Caco-2 (cell line): ENCODE data around the gene ITGB4. TPM values are rescaled to one million over a fixed set of nuclear protein-coding genes. Genes with fewer than 3 reads are reported as not detected.

ENCODE experiments used
- BruUV-seq: library from RNA; stranded (reverse); fragments of 400-500 nt; replicated peaks from 2 replicates; lab custom pipeline; 2021; lab: Mats Ljungman, UMichigan
- CTCF ChIA-PET: fragments of 300-600 bp; sonication (Branson Sonifier 250); formaldehyde crosslinking; loops from one replicate; lab custom pipeline; 2022; ENCODE audit warnings: antibody characterized with exemption; lab: Charles Lee
- POLR2A ChIA-PET: fragments of 300-600 bp; sonication (Branson Sonifier 250); formaldehyde crosslinking; loops from one replicate; lab custom pipeline; 2022; ENCODE audit warnings: antibody characterized with exemption; lab: Charles Lee
- DNase-seq, 2 experiments: peaks; one replicate each; pipeline versions ENCODE4 v3.0.0 to v3.0.0-alpha.2; 2020 to 2022
- H3K27me3 ChIP-seq: replicated peaks from 2 replicates; pipeline ENCODE4 v1.6.0; 2011; ENCODE audit warnings: low read length; ENCODE audit not compliant: control insufficient read depth, insufficient read depth
- H3K36me3 ChIP-seq: 2 replicates; pipeline ENCODE4 v1.5.1; 2011; ENCODE audit warnings: low read length; ENCODE audit not compliant: control insufficient read depth, insufficient read depth
- H3K4me1 ChIP-seq: fragments of 250-450 bp; sonication (Bioruptor Pico); 2 replicates; pipeline ENCODE4 v1.5.1; 2020; ENCODE audit warnings: mild to moderate bottlenecking
- H3K4me3 ChIP-seq: 2 replicates; pipeline ENCODE4 v1.5.1; 2011; ENCODE audit warnings: low read depth, mild to moderate bottlenecking, control low read depth, low read length
- H3K9me3 ChIP-seq: fragments of 250-450 bp; sonication (Bioruptor Pico); 2 replicates; pipeline ENCODE4 v1.5.1; 2020; ENCODE audit warnings: mild to moderate bottlenecking, moderate library complexity
- H3K27ac Mint-ChIP-seq: one replicate; pipeline ENCODE4 v1.8.0; 2022; ENCODE audit warnings: mixed read lengths; ENCODE audit not compliant: unreplicated experiment
- H3K27me3 Mint-ChIP-seq: one replicate; pipeline ENCODE4 v1.8.0; 2022; ENCODE audit warnings: mixed read lengths; ENCODE audit not compliant: insufficient read depth, unreplicated experiment
- H3K36me3 Mint-ChIP-seq: one replicate; pipeline ENCODE4 v1.8.0; 2022; ENCODE audit warnings: mild to moderate bottlenecking, mixed read lengths; ENCODE audit not compliant: insufficient read depth, unreplicated experiment
- H3K4me1 Mint-ChIP-seq: one replicate; pipeline ENCODE4 v1.8.0; 2022; ENCODE audit warnings: low read depth, mixed read lengths; ENCODE audit not compliant: unreplicated experiment
- H3K4me3 Mint-ChIP-seq: one replicate; pipeline ENCODE4 v1.8.0; 2022; ENCODE audit warnings: mild to moderate bottlenecking, moderate library complexity, mixed read lengths; ENCODE audit not compliant: unreplicated experiment
- H3K9me3 Mint-ChIP-seq: one replicate; pipeline ENCODE4 v1.8.0; 2022; ENCODE audit warnings: mixed read lengths; ENCODE audit not compliant: unreplicated experiment
- CTCF ChIP-seq, 2 experiments: fragments of 200-600 bp in 1 of 2; IDR thresholded peaks; 1 replicate in 1 of 2; 2 replicates in 1 of 2; pipeline versions ENCODE4 v1.5.1 to v1.8.0; 2011 to 2022; ENCODE audit warnings: antibody characterized with exemption in 1 of 2, control low read depth in 1 of 2, inconsistent platforms in 1 of 2, low read depth in 1 of 2, low read length in 1 of 2, mild to moderate bottlenecking in 1 of 2, moderate library complexity in 1 of 2; ENCODE audit not compliant: insufficient read depth in 1 of 2, severe bottlenecking in 1 of 2, unreplicated experiment in 1 of 2
- intact Hi-C: fragments of 100-400 bp; cut with micrococcal nuclease; formaldehyde crosslinking; loops from one replicate; pipeline ENCODE4 v1.10.0; 2022; ENCODE audit not compliant: unreplicated experiment
- total RNA-seq: library from RNA; stranded (reverse); gene quantifications from 2 replicates; pipeline ENCODE4 v1.2.3, GENCODE V29; 2022

The ITGB4 gene
- total RNA-seq, 1 experiment from 2014 or later = 50.8 TPM

GRCh38 chr17:75692976-75693375, 28.3 kb upstream of the ITGB4 start:
- peaks cover 12% of the 10 kb centered on the region for H3K4me1 ChIP-seq
- Mint-ChIP-seq H3K27ac (no peak overlapping the region), H3K4me1 (peaks cover 21% of the 10 kb centered on the region), H3K36me3 (peaks cover 79% of the 10 kb centered on the region), H3K9me3 (no peaks in the 10 kb centered on the region), H3K4me3 (no peak overlapping the region), H3K27me3 (no peaks in the 10 kb centered on the region)
- BruUV-seq = no TSS peak
- TF ChIP-seq CTCF (IDR thresholded peaks at IDR 0.05; ENCODE audit: insufficient read depth in 1 of 2, low read depth in 1 of 2, low read length in 1 of 2, severe bottlenecking in 1 of 2, unreplicated experiment in 1 of 2) = no peak
- no peaks in the 10 kb centered on the region for H3K9me3 ChIP-seq
- CTCF ChIA-PET = no interaction called here
- no peak for DNase-seq
- H3K27me3 ChIP-seq = no peaks in the 10 kb centered on the region
- no peak overlapping the region for H3K4me3 ChIP-seq
- intact Hi-C loops = no loop called here
- POLR2A ChIA-PET = no interaction called here
- 0 out of 2 replicates have a peak, but pooled peaks cover 1% of the 10 kb centered on the region for H3K36me3 ChIP-seq

GRCh38 chr17:75693500-75694481, 27.5 kb upstream of the ITGB4 start:
- no TSS peak for BruUV-seq
- CTCF ChIA-PET = interaction anchor here (2.4 kb wide), 1 partner anchor 54 kb away, joined by 8 read pairs; no protein-coding TSS in a partner anchor
- no peak for TF ChIP-seq CTCF (IDR thresholded peaks at IDR 0.05; ENCODE audit: insufficient read depth in 1 of 2, low read depth in 1 of 2, low read length in 1 of 2, severe bottlenecking in 1 of 2, unreplicated experiment in 1 of 2)
- Mint-ChIP-seq H3K4me3 (no peak overlapping the region), H3K36me3 (peaks cover 74% of the 10 kb centered on the region), H3K4me1 (peaks cover 22% of the 10 kb centered on the region), H3K27ac (no peak overlapping the region), H3K9me3 (no peaks in the 10 kb centered on the region), H3K27me3 (no peaks in the 10 kb centered on the region)
- H3K9me3 ChIP-seq = no peaks in the 10 kb centered on the region
- H3K4me1 ChIP-seq = peaks cover 15% of the 10 kb centered on the region
- POLR2A ChIA-PET = no interaction called here
- no peak overlapping the region for H3K4me3 ChIP-seq
- DNase-seq = no peak
- intact Hi-C loops = no loop called here
- 0 out of 2 replicates have a peak, but pooled peaks cover 3% of the 10 kb centered on the region for H3K36me3 ChIP-seq
- H3K27me3 ChIP-seq = no peaks in the 10 kb centered on the region

GRCh38 chr17:75694536-75694935, 26.7 kb upstream of the ITGB4 start:
- CTCF ChIA-PET = interaction anchor here (2.4 kb wide), 1 partner anchor 53 kb away, joined by 8 read pairs; no protein-coding TSS in a partner anchor
- Histone ChIP-seq H3K4me1 (peaks cover 20% of the 10 kb centered on the region), H3K9me3 (no peaks in the 10 kb centered on the region), H3K27me3 (no peaks in the 10 kb centered on the region), H3K4me3 (no peak overlapping the region), H3K36me3 (0 out of 2 replicates have a peak, but pooled peaks cover 3% of the 10 kb centered on the region)
- POLR2A ChIA-PET = no interaction called here
- H3K36me3 Mint-ChIP-seq = peaks cover 74% of the 10 kb centered on the region
- intact Hi-C loops = no loop called here
- no peak for TF ChIP-seq CTCF (IDR thresholded peaks at IDR 0.05; ENCODE audit: insufficient read depth in 1 of 2, low read depth in 1 of 2, low read length in 1 of 2, severe bottlenecking in 1 of 2, unreplicated experiment in 1 of 2)
- no peaks in the 10 kb centered on the region for H3K27me3 Mint-ChIP-seq
- DNase-seq = no peak
- H3K4me3 Mint-ChIP-seq = no peak overlapping the region
- no TSS peak for BruUV-seq
- H3K4me1 Mint-ChIP-seq = peaks cover 22% of the 10 kb centered on the region
- H3K27ac Mint-ChIP-seq = no peak overlapping the region
- no peaks in the 10 kb centered on the region for H3K9me3 Mint-ChIP-seq
